HG02970 (cell line): ENCODE data around the gene FABP1.

ENCODE experiments used
- ATAC-seq: cut with Tn5 transposase; IDR thresholded peaks from one replicate; pipeline ENCODE4 v1.9.1; 2021; ENCODE audit warnings: mild to moderate bottlenecking, moderate library complexity, moderate number of reproducible peaks; ENCODE audit not compliant: unreplicated experiment, low FRiP score

FABP1 gene

DNA sequence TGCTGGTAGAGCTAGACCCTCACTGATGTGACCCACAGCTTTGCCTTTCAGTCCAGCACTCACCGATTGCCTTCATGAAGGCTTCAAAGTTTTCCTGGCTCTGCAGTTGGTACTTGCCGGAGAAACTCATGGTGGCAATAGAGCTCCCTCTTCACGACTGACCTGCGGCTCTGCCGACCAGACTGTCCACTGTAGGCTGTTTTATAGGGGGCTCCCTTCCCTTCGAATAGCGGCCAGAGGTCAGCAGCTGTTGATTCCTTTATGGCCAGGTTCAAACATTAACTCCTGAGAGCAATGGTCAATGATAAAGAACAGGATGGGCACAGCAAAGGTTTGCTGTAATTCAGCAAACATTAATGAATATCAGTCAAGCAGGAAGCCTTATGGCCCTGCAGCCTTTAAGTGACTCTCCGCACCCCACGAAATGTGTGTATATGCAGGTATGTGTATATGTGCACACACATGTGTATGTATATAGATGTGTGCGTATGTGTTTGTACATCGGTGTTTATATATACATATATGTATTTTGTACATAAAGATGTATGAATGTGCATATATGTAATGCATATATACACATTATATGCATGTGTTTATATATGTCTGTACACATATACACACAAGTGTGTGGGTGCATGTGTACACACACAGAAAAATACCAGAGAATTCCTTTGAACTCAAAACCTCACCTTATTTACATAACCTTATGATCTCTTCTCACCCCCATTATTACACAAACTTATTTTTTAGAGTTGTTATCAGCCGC lies at the start of gene FABP1:
TSS of gene FABP1 (minus strand) at position 175 of the 766 bp plus-strand sequence. CDS start at position 130, 45 bp downstream.
- no peak for ATAC-seq

DNA sequence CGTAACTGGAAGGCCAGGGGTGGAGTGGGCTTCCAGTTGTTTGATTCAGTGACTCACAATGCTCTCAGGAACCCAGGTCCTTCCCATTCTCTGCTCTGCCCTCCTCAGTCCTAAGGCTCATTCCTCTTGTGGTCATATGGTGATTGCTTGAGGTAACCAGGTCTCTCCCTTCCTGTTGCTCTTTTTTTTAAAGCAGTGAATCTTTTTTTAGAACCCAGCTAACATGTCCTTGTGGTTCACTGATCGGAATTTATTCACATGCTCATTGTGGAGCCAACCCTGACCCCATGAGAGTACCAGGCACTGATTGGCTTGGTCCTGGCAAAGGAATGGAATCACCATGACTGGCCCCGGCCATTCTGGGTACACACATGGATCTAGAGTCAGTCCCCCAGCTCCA lies 49.7 kb upstream of the FABP1 start:
- ATAC-seq, result no peak

DNA sequence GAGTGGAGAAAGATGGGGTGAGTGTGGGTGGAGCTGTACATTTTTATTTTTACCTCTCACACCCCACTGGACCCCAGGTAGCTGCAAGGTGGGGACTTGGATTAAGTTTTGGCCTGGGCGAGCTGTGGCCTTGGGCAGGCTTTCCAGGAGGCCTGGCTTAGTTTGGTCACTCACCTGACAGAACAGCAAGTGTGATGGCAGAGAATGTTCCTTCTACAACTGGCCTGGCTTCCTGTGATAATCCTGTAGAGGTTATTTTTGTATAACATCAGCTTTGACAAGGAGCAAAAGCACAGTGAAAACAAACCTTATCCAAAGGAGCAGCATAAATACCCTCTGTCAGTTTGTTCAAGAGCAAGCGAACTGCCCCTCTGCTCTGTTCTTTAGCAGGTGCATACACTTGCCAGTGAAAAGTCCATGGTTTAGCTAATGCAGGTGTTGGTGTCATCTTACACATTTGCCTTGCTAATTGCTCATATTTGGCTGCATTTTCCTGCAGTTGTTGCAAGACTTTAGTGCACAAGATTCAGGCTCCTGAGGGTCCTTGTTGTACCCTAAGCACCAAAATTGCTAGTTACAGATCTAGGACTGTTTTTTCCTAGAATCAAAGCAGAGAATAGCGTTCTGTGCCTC lies 48.6 kb upstream of the FABP1 start:
- ATAC-seq, result no peak

- ATAC-seq, result no peak
These were observed 45.0 kb upstream of the FABP1 start for GRCh38 chr2:88172882-88173281.

- no peak for ATAC-seq
These were observed 44.1 kb upstream of the FABP1 start for GRCh38 chr2:88171966-88172365.

- no peak for ATAC-seq
These were observed 42.6 kb upstream of the FABP1 start for GRCh38 chr2:88170472-88170892.

- no peak for ATAC-seq
These were observed 40.5 kb upstream of the FABP1 start for GRCh38 chr2:88168386-88168785.

- no peak for ATAC-seq
These were observed 39.9 kb upstream of the FABP1 start for GRCh38 chr2:88167740-88168139.

- ATAC-seq, result no peak
These were observed 37.6 kb upstream of the FABP1 start for GRCh38 chr2:88165332-88166003.

DNA sequence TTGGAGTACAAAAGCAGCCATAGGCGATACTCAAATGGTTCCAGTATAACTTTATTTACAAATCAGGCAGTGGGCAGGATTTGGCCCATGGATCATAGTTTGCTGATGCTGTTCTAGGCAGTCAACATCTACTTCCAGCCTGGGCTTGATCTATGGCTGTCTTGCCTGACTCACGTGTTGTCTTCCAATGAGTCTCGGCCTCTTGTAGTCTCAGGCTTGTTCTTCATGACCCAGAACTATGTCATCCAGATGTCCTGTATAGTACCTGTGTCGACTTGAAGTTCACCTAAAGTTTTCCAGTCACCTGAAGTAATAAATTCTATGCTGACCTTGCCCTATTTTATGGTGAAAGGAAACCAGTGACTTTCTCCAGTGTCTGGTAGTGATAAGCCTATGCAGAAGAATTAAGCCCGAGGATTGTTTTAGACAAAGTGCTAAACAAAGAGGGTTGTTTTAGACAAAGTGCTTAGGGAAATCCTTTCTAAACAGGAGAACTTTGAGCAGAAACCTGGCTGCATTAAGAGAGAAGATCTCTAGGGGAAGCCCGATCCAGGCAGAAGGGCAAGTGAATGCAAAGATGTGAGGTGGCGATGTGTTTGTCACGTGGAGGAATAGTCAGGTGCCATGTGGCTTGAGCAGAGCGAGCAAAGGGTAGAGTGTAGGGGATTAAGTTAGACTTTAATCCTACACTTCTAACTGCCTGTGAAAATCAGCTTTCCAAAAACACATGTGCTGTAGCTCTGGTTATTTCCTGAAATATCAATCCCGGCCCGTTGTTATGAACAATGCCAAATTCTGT lies 33.8 kb upstream of the FABP1 start:
- ATAC-seq, result no peak

GRCh38 chr2:88160517-88160916 lies 32.7 kb upstream of the FABP1 start:
- no peak for ATAC-seq

GRCh38 chr2:88159955-88160415 lies 32.1 kb upstream of the FABP1 start:
- no peak for ATAC-seq

DNA sequence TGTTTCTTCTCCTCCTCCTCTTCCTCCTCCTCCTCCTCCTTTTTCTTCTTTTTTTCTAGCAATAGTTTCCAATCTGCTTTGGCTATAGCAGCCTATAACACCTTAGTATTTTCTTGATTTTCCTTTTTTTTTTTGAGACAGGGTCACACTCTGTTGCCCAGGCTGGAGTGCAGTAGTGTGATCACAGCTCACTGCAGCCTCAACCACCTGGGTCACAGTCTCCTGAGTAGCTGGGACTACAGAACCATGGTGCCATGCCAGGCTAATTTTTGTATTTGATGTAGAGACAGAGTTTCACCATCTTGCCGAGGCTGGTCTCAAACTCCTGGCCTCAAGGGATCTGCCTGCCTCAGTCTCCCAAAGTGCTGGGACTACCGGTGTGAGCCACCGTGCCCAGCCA lies 31.6 kb upstream of the FABP1 start:
- no peak for ATAC-seq

DNA sequence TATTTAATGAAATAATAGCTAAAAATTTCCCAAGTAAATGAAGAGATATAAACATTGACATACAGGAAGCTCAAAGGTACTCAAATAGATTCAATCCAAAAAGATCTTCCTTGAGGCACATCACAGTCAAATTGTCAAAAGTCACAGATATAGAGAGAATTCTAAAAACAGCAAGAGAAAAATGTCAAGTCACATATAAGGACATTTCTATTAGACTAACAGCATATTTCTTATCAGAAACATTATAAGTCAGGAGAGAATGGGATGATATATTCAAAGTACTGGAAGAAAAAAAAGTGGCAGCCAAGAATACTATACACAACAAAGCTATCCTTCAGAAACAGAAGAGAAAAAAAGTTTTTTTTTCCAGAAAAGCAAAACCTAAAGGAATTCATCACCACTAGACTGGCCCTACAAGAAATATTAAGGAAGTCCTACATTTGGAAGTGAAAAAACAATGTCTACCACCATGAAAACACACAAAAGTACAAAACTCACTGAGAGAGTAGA lies 21.1 kb upstream of the FABP1 start:
- ATAC-seq, result no peak

DNA sequence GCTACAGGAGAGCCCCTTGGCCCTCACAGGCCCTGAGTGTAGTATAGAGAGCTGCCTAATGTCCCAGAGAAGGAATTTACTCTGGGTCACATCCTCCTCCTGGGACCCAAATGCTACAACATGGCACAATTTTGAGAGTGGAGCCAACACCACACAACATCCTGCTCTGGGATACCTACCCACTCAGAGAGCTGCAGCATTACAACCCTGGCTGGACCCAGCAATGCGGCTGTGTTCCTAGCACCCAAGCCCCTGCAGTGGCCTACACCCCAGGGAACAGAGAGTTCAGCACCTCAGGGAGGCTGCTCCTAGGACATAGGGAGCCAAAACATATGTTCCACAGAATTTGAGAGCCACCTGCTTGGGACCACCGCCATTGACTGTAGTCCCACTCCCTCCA lies 19.3 kb upstream of the FABP1 start:
- ATAC-seq, result no peak

DNA sequence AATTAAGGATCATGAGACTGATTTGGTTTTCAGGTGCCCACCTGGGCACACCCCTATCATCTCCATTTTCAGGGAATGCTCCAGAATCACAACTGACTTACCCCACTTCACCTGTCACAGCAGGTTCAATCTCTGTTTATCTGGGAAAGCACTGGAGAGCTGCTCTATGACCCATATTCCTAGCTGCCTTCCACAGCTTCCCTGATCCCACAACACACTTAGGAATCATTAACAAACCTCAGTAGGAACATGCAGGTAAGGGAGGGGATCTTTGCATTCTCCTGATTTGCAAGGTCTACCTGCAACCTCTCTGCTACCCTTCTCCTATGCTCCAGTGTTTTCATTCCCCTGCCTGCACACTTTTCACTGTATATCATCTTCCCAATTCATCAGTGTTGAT lies 18.7 kb upstream of the FABP1 start:
- no peak for ATAC-seq

- ATAC-seq, result no peak
These were observed 17.1 kb upstream of the FABP1 start for GRCh38 chr2:88144914-88145497.

- no peak for ATAC-seq
These were observed 16.4 kb upstream of the FABP1 start for GRCh38 chr2:88144271-88144670.

DNA sequence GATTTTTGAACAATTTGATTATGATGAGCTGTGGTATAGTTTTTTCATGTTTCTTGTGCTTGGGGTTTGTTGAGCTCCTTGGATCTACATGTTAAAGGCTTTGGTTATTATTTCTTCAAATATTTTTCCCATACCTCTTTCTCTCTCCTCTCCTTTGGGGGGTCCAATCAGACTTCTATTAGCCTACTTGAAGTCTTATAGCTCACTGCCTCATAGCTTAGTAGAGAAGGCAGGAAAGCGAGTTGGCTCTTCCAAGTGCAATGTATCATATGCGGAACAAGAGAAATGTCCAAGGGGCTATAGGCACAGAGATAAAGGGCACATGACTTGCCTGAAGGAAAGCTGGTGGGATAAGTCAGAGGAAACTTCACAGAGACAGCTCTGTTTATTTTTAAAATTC lies 14.1 kb upstream of the FABP1 start:
- ATAC-seq, result no peak

GRCh38 chr2:88139804-88140203 lies 11.9 kb upstream of the FABP1 start:
- ATAC-seq, result no peak
